ENCODE data around the gene SMIM22. TPM values are rescaled to one million over a fixed set of nuclear protein-coding genes. Genes with fewer than 3 reads are reported as not detected.

SMIM22 gene
- total RNA-seq, 2 experiments from 2014 or later: not detected

DNA sequence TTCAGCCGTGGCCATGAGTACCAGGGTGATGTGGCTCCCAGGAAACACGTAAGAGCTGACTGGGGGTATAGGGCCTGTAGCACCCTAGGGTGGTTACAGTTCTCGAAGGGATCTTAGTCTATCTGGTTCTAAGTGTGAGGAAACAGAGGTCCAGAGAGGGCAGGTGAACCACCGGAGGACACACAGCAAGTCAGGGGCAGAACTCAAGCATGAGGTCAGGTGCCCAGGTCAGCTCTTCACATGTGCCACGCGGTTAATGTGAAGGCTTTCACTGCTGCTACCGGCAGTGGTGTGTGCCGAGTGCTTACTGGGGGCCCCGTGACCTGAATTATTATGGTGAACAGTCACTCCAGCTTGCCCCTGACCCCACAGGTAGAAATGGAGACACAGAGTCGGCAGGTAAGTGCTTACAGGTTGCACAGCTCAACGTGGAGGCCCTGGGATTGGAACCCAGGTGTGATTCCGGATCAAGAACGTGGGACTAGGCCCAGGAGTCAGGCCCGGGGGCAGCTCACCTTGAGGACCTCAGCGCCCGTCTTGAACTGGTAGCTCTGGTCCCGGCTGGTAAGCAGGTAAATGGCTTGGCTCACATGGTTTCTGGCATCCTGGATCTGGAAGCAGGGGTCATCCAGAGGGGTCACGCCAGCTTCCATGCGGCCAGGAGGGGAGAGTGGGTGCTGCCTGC, 4.1 kb downstream of the SMIM22 start:
- Mint-ChIP-seq H3K27me3 (no peaks in the 10 kb centered on the region), H3K4me1 (ENCODE audit: low read depth) (peaks cover 13% of the 10 kb centered on the region), H3K4me3 (no peak overlapping the region), H3K27ac (no peak overlapping the region), H3K36me3 (ENCODE audit: low read depth) (no peaks in the 10 kb centered on the region), H3K9me3 (no peaks in the 10 kb centered on the region)
- ChIA-PET CTCF (interaction anchor here (1.1 kb wide), 1 partner anchor 39 kb away, joined by 3 read pairs; no protein-coding TSS in a partner anchor), POLR2A (interaction anchor here (0.8 to 1.1 kb wide), 2 partner anchors 13 to 21 kb away, joined by 3 read pairs; no protein-coding TSS in a partner anchor)
- intact Hi-C loops (cut with micrococcal nuclease): no loop called here
- ATAC-seq: no peak
- no peak for DNase-seq
- TF ChIP-seq, protein P1, sequence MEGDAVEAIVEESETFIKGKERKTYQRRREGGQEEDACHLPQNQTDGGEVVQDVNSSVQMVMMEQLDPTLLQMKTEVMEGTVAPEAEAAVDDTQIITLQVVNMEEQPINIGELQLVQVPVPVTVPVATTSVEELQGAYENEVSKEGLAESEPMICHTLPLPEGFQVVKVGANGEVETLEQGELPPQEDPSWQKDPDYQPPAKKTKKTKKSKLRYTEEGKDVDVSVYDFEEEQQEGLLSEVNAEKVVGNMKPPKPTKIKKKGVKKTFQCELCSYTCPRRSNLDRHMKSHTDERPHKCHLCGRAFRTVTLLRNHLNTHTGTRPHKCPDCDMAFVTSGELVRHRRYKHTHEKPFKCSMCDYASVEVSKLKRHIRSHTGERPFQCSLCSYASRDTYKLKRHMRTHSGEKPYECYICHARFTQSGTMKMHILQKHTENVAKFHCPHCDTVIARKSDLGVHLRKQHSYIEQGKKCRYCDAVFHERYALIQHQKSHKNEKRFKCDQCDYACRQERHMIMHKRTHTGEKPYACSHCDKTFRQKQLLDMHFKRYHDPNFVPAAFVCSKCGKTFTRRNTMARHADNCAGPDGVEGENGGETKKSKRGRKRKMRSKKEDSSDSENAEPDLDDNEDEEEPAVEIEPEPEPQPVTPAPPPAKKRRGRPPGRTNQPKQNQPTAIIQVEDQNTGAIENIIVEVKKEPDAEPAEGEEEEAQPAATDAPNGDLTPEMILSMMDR (IDR thresholded peaks at IDR 0.05): no peak

GRCh38 chr16:4800290-4801041, 5.3 kb downstream of the SMIM22 start:
- peaks cover 2% of the 10 kb centered on the region for H3K36me3 Mint-ChIP-seq (ENCODE audit: low read depth)
- ATAC-seq: no peak
- H3K9me3 Mint-ChIP-seq: no peaks in the 10 kb centered on the region
- no peaks in the 10 kb centered on the region for H3K27me3 Mint-ChIP-seq
- H3K4me3 Mint-ChIP-seq: peak overlapping the region; percentile 26
- TF ChIP-seq, protein P1 (IDR thresholded peaks at IDR 0.05): no peak
- H3K4me1 Mint-ChIP-seq (ENCODE audit: low read depth): peaks cover 13% of the 10 kb centered on the region
- intact Hi-C loops (cut with micrococcal nuclease): no loop called here
- DNase-seq: no peak
- ChIA-PET CTCF (no interaction called here), POLR2A (interaction anchor here (1.1 kb wide), 1 partner anchor 12 kb away, joined by 3 read pairs; no protein-coding TSS in a partner anchor)
- no peak overlapping the region for H3K27ac Mint-ChIP-seq

DNA sequence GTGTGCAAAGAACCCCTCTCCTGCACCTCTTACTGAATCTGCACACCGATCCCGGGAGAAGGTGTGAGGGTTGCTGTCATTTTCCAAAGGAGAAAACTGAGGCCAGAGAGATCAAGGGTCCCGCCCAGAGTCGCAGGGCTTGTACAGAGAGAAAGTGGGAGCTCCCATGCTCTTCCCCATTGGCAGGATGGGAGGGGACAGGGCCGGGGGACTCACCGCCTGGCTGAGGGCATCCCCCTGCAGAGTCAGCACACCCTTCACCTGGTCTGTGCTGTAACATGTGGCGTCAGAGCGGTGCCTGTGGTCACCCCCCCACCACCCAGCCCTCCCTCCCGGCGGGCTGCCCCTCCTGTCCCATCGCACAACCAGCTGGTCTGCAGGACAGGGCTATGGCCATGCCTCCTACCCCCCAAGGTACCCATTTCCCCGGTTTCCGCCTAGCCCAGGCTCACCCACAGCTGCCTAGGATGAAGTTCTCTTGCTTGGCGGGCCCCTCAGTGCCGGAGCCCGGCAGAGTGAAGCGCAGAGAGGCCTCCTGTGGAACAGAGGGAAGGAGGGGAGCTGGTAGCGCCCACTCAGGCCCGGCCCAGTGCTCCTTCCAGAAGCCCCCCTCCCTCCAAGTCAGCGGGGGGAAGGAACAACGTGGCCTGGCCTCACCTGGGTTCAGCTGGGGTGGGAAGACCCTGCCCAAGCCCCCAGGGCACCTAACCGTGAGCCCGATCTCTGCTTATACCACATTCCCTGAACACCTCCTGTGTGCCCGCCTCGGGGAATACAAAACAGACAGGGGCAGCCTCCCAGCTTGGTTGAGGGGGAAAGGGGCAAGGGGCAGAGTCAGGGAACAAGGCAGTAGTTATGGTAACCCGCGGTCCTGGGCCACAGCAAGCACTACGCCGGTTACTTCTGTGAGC, 6.1 kb downstream of the SMIM22 start:
- peak overlapping the region; percentile 75 for H3K4me3 Mint-ChIP-seq
- ATAC-seq (no peak), DNase-seq (no peak)
- no peaks in the 10 kb centered on the region for H3K9me3 Mint-ChIP-seq
- intact Hi-C loops (cut with micrococcal nuclease): no loop called here
- ChIA-PET POLR2A (interaction anchor here (0.9 to 1.1 kb wide), 2 partner anchors 38 to 64 kb away, joined by 3 to 4 read pairs; no protein-coding TSS in a partner anchor), CTCF (no interaction called here)
- no peaks in the 10 kb centered on the region for H3K27me3 Mint-ChIP-seq
- peaks cover 2% of the 10 kb centered on the region for H3K36me3 Mint-ChIP-seq (ENCODE audit: low read depth)
- TF ChIP-seq, protein P1 (IDR thresholded peaks at IDR 0.05): no peak
- peaks cover 13% of the 10 kb centered on the region for H3K4me1 Mint-ChIP-seq (ENCODE audit: low read depth)
- no peak overlapping the region for H3K27ac Mint-ChIP-seq

DNA sequence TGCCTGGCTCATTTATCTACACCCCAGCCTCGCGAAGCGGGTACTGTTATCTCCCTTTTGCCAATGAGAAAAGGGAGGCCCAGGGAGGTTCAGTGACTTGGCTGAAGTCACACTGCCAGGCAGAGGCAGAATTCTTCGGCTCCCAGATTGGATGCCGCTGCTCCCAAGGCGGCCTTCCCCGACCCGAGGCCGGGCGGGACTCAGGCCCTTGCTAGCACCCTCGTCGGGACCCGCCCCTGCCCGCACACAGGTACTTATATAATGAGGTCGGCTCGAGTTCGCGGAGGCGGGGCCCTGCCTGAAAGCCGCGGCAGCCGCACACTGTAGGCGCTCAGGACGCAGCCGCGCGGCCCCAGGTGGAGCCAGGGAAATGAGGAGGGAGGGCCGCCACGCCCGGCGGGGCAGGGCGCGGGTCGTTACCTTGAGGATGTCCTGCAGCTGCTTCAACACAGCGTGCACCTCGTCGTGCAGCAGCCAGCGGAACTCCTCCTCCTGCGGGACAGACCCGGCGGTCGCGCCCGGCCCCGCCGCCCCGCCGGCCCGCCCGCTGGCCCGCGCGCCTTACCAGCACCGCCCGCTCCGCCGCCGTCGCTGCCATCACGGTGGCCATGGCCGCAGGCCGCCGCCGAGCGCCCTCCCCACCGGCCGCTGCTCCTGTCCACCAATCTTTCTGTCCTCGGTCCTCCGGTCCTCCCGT, 6.9 kb downstream of the SMIM22 start, which contains the start of gene ROGDI:
TSS of gene ROGDI (minus strand) at position 672 of the 697 bp plus-strand sequence. CDS start at position 610, 62 bp downstream.
- H3K9me3 Mint-ChIP-seq: no peaks in the 10 kb centered on the region
- intact Hi-C loops (cut with micrococcal nuclease): no loop called here
- TF ChIP-seq, protein P1 (IDR thresholded peaks at IDR 0.05): no peak
- no peaks in the 10 kb centered on the region for H3K27me3 Mint-ChIP-seq
- H3K27ac Mint-ChIP-seq: peak within 1 kb of the TSS; percentile 64
- peak; percentile 84 for DNase-seq
- CTCF ChIA-PET: interaction anchor here (1.0 kb wide), 1 partner anchor 398 kb away, joined by 3 read pairs; no protein-coding TSS in a partner anchor
- peak within 1 kb of the TSS; percentile 75 for H3K4me3 Mint-ChIP-seq
- peaks cover 2% of the 10 kb centered on the region for H3K36me3 Mint-ChIP-seq (ENCODE audit: low read depth)
- POLR2A ChIA-PET: interaction anchor here (0.9 to 1.1 kb wide), 2 partner anchors 37 to 64 kb away, joined by 3 to 4 read pairs; no protein-coding TSS in a partner anchor
- ATAC-seq: peak; percentile 57
- H3K4me1 Mint-ChIP-seq (ENCODE audit: low read depth): peaks cover 13% of the 10 kb centered on the region
